Activated CD4-positive, alpha-beta T cell treated with anti-CD3 and anti-CD28 coated beads, Interleukin-2, amount 50 U/mL, for 48 hours (primary cell): Measurements from ENCODE around the gene TPD52L2.

Experiments
- DNase-seq, 2 experiments: peaks; one replicate each; pipeline ENCODE4 v3.0.0-alpha.2; 2020

The TPD52L2 gene

DNA sequence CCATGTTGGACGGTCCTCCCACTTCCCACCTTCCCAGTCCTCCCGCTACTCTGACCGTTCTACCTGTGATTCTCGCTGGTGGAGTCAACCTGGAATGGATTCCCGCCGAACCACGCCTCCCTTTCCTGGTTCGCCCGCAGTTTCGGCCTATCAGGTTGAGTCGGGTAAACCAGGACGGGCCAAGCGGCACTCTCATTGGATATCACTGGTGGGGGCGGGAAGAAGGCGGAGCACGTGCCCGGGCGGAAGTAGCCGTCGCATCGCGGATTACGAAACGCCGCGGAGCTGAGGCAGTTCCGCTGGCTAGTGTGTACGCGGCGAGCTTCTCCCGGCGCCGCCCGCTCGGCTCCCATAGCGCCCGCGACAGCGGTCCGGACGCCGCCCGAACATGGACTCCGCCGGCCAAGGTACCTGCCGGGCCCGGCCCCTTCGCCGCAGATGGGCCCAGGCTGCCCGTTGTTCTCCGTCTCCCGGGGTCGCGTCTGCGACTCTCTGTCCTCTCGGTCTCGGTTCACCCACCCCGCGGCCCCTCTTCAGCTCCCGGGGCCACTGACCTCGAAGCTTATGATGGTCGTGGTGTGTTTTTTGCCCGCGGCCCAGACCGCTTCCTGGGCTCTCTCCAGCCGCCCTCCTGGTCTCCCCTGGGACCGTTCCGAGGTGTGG, at the start of gene TPD52L2:
TPD52L2 (plus strand) TSS at position 293 of the 663 bp plus-strand sequence; CDS start at position 389, 96 bp downstream.
- DNase-seq: peak; percentile 98 to 99

DNA sequence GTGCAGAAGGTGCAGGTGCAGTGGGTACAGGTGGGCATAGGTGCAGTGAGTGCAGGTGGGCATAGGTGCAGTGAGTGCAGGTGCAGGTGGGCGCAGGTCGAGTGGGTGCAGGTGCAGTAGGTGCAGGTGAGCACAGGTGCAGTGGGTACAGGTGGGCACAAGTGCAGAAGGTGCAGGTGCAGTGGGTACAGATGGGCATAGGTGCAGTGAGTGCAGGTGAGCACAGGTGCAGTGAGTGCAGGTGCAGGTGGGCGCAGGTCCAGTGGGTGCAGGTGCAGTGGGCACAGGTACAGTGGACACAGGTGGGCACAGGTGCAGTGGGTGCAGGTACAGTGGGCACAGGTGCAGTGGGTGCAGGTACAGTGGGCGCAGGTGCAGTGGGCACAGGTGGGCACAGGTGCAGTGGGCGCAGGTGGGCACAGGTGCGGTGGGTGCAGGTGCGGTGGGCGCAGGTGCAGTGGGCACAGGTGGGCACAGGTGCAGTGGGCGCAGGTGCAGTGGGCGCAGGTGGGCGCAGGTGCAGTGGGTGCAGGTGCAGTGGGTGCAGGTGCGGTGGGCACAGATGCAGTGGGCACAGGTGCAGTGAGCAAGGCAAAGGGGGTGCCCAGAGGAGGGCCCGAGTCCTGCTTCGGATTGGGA, 49.3 kb upstream of the TPD52L2 start:
- no peak for DNase-seq

DNA sequence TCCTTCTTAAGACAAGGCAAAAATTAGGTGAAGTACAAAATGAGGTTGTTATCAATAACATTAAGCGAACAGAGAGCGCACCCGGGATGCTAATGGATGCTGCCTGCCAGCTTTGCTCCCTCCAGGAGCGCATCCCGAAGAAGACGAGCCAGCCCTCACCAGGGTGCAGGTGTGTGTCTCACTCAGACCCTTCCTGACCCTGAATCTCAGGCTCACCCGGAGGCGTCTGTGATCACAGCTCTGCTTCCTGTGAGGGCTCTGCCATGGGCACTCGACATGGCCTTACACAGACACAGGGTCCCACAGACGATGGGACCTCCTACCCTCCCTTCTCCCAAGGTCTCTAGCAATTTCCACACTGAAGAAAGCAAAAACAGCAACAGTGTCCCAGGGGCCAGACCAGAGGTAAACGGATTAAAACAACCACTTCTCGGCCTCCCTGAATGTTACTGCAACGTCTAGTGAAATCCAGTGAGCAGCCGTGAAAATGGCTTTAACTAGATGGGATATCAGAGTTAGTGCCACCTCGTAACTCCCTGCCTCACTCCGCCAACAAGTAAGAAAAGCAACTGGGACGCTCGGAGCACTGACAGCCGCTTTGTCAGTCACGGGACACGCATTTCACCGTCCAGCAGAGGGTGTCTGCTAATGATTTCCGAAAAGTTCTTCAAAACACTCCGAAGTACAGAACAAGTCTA, 45.7 kb upstream of the TPD52L2 start:
- no peak for DNase-seq

DNA sequence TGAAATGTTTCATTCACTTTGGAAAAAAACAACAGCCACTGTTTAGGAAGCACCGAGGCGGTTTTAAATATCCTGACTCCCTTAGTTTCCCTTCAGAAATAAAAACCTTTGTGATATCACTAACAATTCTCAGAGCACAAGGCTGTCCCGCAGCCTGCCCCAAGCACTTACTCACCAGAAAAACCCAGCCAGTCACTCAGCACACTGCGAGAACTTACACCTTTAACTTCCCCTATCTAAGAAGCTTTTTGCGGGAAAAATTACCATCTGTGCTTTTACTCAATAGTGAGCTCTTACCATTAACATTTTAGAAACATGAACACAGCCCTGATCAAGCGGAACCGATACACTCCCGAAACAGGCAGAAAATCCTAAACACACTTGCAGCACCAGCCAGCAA, 43.3 kb upstream of the TPD52L2 start:
- no peak for DNase-seq

DNA sequence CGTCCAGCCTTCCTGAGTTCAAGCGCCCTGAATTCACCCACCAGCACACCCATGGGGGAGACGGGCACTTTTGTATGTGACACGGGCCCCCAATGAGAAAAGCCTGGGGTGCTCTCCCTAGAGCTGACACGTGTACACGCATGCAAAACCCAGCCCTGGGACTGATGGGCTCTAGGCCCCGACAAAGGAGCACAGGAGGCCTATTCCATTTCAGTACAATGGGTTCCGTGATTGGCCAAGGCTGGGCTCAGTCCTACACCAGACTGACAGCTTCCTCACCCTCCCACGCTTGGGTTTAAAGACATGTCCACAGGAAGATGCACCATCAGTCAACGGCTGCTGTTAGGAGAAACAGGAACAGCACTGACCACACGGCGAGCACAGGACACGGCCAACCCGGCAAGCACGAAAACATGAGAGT, 42.8 kb upstream of the TPD52L2 start:
- no peak for DNase-seq

DNA sequence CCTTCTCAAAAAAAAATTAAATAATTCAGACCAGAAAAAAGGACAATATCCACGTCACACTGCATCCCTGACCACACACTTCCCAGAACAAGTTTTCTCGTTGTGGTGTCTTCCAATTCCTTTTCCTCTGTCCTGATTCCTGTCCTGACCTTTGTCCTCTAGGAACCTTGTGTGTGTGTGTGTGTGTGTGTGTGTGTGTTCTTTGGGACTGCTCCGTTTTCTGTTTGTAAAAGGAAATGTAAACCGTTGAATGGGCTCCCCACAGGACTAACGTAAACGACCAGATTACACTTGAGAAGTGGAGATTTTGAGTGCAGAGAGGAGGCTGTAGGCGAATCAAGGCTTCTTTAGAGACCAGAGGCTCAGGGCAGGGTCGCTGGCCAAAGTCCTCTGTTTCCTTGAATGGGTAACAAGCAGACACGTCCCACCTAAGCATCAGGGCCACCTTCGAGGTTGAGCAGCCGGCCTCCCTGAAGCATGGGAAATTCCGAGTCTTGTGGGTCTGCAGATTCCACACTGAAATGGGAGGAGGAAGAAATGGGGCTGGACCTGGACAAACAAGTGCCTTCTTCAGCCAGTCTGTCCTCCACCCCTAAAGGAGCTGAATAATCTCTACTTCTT, 41.3 kb upstream of the TPD52L2 start:
- no peak for DNase-seq

DNA sequence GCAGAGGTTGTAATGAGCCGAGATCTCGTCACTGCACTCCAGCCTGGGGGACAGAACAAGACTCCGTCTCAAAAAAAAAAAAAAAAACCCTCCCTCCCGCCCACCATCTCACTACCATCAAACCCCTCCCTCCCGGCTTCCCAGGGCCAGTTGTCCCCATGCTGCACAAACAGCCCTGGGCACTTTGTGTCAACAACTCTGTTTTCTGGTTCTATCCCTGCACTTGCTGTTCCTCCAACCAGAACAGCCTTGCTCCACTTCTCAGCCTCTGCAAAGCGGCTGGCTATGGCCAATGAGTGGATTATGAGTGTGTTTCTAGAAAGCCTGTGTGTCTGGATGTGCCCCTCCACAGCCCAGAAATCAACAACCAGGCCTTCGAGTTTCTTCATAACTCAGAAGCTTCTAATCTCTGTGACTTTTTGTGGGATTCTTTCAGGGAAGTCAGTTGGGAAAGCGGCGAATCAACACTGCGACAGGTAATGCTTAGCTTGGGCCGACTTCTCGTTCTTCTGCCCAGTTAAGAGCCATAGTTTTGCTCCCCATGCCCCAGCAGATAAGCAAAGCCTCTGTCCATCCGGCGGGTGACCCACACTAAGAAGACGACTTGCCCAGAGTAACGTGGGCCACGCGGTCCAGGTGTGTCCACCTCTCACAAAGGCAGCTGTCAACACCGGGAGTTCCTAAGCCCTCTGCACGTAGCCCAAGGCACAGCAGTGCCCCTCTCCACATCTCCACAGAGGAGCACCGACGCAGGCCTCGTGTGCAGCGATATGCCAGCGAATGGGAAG, 39.5 kb upstream of the TPD52L2 start:
- no peak for DNase-seq

DNA sequence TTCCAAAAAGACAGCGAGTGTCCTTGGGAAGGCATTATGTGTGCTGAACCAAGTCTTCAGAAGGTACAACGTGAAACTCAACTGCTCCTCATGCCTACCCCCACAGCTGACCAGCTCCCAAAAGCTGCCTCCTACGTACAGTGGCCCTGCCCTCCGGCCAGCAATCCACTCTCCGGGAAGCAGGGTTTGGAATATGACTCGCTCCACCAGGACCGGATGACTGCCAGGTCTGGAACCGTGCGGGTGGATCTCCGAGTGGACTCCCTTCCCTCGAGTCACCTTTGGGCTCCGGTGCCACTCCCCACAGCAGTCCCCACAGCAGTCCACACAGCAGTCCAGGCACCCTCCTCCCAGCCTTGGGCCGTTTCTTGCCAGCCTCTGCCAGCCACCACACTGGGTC, 38.3 kb upstream of the TPD52L2 start:
- DNase-seq: no peak

DNA sequence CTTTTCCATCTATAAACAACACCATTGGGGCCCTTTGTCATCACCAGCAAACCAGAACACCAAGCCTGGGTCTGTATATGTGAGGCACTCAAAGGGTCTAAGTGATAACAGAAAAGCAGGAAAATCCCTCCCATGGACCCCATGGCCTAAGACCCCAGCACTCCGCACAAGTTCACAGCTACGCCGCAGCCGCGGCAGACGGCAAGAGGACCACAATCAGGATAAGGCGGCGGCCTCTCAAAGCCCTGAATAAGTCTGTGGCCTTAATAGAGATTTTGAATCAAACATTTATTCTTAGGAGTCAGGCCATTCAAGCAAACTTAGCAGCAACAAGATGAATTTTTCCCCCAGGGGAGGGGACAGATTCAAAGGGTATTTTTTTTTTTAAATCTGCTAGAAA, 36.9 kb upstream of the TPD52L2 start:
- DNase-seq: no peak

DNA sequence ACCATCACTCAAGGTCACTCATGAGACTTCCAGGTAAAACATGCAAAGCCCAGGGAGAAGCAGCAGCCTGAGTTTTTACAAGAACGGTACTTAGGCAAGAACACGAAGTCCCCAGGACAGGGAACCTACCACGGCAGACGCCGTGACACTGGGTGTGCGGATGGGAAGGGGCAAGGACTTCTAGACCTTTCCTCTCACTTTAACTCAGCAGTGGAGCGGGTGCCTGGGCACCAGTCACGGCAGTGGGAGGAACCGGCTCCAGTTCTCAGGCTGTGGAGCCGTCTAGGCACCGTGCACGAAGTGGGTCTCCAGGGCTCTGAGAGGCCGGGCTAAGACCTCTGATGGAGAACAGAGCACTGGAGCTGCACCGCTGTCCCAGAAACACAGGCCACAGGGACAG, 36.5 kb upstream of the TPD52L2 start:
- no peak for DNase-seq

DNA sequence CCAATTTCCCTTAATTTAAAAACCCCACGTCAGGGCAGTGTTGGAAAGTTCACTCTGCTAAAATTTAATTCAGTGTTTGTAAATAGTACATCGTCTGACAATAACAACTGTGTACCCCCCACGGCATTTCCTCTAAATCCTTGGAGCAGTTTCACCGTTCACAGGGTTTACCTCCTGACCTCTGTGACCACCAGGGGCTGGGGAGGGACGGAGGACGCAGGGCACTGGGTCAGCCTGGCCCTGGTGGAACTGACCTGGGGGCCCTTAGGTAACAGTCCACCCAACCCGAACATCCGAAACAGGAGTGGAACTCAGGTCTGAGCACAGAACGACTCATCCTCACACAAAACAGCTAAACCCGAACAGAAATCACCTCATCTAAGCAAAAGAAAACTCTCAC, 36.1 kb upstream of the TPD52L2 start:
- no peak for DNase-seq

DNA sequence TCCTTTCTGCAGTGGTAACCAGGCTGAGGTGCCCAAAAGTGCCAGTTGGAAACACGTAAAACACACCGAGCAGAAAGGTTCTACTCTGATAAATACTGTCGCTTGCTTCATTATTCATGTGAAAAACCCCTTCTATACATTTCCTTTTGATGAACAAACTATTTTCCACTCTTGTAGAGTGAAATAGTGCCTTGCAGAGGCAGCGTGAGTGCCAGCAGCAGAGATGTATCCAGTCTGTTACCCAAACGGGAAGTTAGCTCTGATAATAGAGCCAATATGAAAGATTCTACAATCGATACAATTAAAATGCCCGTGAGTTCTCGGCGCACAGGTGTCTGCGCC, 35.5 kb upstream of the TPD52L2 start:
- peak in 1 of 2 experiments; percentile 9 for DNase-seq

DNA sequence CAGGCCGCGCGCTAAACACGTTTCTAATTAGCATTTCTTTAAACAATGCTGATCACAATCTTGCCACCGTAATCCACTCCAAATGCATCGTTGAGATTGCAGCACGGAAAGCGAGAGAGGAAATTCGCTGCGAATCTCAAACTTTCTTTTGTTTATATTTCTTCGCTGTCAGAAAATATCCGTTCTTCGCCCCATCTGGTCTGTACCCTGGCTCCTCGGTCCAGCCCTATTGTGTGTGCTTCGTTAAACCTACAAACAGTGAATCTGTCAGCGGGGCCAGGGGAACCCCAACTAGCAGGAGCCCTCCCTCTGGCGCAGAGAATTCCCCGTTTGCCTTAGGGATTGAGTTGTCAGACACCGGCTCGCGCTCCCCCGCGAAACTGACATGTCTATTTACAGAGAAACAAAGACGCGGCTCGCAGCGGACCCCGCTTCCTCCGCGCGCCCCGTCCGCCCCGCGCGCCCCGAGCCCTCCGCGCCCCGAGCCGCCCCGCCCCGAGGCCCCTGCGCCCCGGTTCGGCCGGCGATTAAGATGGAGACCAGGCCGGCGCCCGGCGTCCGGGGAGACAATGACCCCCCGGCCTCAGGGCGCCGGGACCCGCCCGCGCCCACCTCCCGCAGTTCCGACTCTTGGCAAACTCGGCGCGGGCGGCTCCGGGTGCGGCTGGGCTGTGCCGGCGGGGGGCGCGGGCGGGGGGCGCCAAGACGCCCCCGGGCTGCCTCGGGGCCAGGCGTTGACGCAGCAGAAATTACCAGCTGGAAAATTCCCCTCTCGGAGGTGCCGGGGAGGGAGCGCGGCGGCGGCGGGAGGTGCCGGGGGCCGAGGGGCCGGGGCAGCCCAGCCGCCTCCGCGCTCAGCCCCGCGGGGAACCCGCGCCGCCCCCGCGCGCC, 34.9 kb upstream of the TPD52L2 start:
- peak in 1 of 2 experiments; percentile 14 for DNase-seq

DNA sequence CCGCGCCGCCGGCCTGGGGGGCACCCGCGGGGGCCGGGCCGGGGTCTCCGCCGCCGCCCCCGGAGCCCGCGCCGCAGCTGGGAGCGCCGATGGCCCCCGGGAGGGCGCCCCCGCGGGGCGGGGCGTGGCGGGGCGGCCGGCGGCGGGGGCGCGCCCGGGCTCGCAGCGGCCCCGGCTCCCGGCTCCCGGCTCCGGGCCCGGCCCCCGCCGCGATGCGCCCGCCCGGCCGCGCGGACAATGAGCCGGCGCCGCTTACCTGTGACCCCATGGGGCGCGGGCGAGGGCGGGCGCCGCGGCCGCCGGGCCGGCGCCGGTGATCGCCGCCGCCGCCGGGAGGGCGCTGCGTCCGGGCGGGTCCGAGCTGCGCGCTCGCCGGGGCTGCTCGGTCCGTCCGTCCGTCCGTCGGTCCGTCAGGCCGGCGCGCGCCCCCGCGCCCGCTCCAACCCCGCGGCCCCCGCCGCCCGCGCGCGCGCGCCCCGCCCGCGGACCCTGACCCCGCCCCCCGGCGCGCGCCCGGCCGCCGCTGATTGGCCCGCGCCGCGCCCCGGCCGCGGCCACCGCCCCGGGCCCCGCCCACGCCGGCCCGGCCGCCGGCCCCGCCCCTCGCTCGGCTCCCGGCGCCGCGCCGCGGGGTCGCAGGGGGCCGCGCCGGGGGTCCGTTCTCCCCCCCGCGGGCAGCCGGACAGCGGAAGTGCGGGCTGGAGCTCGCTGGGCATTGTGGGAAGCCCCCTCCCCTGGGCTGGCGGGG, 34.1 kb upstream of the TPD52L2 start, which contains the start of gene ZBTB46:
ZBTB46 (minus strand) TSS at position 424 of the 748 bp plus-strand sequence. CDS start 40,507 bp downstream, outside the sequence.
- DNase-seq: peak; percentile 33 to 43

DNA sequence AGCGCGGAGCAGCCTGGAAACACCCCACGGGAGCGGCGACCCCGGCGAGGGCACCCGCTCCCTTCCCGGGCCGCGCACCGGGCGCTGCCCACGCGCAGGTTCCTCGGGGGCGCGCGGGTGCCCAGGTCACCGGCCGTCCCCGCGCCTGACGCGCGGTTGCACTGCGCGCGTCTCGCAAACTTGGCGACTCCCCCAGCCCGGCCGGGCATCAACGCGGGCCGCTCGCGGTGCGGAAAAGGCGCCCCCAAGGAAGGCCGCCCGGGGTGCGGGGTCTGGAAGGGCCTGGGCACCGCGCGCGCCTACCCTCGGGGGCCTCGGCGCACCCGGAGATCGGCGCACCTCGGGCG, 33.5 kb upstream of the TPD52L2 start:
- DNase-seq: no peak

DNA sequence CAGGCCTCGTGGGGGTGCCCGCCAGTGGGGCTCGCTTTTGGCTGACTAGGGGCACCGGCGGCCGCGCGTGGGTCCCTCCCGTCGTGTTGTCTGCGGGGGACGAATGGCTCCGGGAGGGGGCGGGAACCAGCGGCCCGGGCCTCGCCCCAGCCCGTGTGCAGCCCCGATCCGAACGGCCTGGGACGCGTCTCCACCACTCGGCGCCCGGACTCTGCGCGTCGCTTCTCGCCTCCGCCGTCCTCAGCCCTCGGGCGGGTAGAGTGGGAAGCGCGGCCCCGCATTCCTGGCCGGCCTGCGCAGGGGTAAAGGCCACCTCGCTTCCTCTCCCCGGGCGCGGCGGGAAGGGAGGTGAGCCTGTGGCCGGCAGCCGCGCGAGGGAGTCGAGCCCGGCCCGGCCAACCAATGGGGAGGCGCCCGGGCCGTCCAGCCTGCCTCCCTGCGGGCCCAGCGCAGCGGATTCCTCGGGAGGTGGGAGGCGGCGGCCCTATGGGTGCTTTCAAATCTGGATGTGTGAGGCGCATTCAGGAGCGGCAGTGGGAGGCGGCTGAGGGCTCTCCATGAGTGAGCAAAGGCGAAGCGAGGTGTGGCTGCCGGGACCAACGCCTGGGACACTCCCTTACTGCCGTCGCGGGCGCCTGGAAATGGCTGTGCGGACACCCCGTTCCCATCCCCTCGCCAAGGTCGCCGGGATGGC, 32.9 kb upstream of the TPD52L2 start:
- DNase-seq: peak in 1 of 2 experiments; percentile 11

DNA sequence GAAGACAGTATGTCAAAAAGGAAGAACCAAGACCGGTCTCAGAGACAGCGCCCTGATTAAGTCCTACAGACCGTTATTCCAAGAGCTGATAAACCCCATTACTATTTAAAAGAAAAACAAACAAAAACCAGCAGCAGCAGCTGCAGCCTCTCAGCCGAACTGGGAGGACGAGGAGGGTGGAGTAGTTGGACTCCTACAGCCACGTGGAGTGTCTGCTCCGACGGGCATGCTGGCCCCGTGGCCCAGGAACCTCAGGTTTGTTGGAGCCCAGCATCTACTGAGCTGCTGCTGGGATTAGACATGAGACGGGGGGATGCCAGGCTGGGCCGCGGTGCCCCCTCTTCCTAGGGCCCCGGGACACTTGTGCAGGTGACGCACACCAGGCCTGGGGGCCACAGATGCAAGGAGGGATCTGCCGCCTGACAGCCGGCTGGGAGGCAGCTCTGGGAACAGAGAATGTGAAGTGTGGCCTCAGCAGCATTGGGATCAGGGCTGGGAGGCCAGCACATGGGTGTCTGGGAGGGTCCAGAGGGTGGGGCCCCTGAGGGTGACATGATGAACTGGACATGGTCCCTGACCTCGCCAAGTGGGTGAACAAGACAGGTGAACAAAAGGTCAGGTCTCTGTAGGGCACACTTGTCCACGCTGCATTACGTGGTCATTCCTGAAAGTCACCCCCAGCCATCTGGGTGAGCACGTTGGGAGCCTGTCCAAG, 31.1 kb upstream of the TPD52L2 start:
- DNase-seq: no peak

DNA sequence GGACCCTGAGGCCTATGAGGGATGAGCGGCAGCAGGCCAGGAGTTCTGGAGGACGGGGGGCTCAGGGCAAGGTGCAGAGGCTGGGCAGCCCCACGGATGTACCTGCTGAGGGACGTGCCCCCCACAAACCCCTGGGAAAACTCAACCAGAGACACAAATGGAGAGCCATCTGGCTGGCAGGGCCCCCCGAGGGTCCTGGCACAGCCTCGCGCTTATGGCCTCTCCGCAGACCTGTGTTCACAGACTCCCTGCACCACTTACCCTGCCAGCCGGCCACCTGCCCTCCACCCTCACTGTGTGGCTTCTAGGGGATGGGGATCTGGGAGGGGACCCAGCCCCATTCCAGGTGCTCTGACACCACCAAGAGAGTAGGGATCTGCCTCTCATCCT, 30.6 kb upstream of the TPD52L2 start:
- no peak for DNase-seq

DNA sequence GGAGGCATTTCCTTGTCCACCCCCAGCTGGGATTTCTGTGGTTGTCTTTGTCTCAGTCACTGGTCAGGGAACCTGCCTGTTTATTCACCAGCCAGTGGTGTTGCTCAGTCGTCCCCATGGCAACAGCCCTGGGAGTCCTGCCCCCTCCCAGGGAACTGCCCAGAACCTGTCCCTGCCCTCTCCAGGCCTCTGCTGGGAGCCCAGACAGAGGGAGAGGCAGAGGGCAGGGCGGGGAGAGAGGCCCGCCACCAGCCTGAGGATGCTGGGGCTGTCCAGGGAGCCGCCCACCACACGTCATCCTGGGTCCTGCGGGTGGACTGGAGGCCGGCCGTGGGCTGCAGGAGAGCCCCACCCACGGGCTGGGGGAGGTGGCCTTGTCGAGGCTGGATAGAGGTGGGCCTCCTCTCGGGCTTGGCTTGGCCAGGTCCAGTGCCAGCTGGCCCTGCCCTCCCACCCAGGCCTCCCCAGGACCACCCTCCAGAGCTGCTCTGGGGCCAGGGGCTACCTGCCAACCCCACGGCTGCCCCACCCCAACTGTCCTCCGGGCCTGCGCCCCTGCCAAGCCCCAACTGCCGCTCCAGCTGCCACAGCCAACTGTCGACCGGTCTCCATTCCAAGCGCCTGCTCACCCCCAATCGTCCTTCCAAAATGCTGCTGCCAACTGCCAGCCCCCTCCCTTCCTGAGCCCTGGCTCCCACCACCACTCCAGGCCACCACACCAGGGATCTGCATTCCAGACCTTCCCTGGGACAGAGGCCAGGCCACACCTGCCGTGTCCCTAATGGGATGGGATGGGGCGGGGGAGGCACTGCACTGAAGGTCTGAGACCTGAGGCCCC, 29.8 kb upstream of the TPD52L2 start:
- no peak for DNase-seq
